ENCODE measurements around the gene CLDN20.

Gene CLDN20

DNA sequence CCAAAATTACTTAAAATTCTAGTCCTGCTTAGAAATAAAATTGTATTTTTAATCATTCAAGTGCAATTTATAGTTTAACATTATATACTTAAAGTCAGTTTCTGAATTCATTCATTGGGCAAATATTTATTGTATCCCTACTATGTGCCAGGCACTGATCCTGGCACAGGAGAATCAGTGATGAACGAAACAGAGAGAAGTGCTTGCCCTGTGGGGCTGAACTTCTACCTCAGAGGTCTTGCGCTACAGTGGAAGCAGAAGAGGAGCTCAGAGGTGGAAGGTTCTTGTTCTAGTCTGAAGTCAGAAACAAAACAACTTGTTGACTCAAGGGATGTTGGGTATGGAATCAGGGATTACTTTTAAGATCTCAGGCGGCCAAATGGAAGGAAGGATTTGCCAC, 6.0 kb downstream of the CLDN20 start:
- H3K4me3 ChIP-seq (ENCODE audit: low read depth, low read length): no peak overlapping the region
- TF ChIP-seq, protein P1, sequence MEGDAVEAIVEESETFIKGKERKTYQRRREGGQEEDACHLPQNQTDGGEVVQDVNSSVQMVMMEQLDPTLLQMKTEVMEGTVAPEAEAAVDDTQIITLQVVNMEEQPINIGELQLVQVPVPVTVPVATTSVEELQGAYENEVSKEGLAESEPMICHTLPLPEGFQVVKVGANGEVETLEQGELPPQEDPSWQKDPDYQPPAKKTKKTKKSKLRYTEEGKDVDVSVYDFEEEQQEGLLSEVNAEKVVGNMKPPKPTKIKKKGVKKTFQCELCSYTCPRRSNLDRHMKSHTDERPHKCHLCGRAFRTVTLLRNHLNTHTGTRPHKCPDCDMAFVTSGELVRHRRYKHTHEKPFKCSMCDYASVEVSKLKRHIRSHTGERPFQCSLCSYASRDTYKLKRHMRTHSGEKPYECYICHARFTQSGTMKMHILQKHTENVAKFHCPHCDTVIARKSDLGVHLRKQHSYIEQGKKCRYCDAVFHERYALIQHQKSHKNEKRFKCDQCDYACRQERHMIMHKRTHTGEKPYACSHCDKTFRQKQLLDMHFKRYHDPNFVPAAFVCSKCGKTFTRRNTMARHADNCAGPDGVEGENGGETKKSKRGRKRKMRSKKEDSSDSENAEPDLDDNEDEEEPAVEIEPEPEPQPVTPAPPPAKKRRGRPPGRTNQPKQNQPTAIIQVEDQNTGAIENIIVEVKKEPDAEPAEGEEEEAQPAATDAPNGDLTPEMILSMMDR (IDR thresholded peaks at IDR 0.05; ENCODE audit: low read depth, low read length): no peak

DNA sequence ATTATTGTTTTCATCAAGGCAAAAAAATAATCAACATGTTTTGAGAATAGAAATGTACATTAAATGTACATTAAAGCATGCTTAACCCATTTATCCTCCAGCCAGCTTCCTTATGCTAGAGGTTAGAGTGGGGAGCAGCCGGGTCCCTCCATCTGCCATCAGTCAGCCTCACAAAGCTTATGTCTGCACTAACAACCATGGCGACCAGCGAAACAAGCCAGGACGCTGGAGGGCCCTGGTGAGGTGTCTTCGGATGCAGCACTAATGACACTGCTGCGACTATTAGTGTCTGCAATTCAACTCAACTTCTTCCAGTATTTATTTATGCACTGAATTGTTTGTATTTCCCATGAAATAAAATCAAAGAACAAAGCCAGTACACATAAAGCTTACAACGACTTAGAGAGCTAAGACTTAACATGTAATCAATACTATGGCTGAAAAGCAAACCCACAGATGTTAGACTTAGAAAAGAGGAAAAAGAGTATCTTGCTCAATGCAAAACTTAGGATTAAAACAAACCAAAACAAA, 6.8 kb downstream of the CLDN20 start:
- no peak overlapping the region for H3K4me3 ChIP-seq (ENCODE audit: low read depth, low read length)
- TF ChIP-seq, protein P1 (IDR thresholded peaks at IDR 0.05; ENCODE audit: low read depth, low read length): no peak

DNA sequence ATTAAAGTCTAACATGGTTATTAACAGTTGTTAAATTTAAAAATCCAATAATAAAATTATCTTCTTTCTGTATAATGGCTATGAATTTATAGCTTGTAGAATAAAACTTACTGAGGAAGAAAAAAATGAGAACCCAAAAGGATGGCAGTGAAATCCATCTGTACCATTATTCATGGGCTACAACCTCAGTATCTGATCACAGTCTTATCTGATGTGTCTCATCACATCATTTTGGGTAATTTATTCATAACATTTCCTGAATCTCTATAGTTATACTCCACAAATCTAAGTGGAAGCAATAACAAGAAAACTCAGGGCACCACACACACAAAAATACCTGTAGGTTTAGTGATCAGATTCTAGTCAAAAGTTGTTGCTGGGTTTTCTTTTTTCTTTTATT, 7.3 kb downstream of the CLDN20 start:
- H3K4me3 ChIP-seq (ENCODE audit: low read depth, low read length): no peak overlapping the region
- TF ChIP-seq, protein P1 (IDR thresholded peaks at IDR 0.05; ENCODE audit: low read depth, low read length): no peak

- TF ChIP-seq, protein P1 (IDR thresholded peaks at IDR 0.05; ENCODE audit: low read depth, low read length): no peak
- H3K4me3 ChIP-seq (ENCODE audit: low read depth, low read length): no peak overlapping the region
These were observed 8.8 kb downstream of the CLDN20 start for GRCh38 chr6:155272353-155273232.

- TF ChIP-seq, protein P1 (IDR thresholded peaks at IDR 0.05; ENCODE audit: low read depth, low read length): no peak
These were observed 9.6 kb downstream of the CLDN20 start for GRCh38 chr6:155273431-155273830.

DNA sequence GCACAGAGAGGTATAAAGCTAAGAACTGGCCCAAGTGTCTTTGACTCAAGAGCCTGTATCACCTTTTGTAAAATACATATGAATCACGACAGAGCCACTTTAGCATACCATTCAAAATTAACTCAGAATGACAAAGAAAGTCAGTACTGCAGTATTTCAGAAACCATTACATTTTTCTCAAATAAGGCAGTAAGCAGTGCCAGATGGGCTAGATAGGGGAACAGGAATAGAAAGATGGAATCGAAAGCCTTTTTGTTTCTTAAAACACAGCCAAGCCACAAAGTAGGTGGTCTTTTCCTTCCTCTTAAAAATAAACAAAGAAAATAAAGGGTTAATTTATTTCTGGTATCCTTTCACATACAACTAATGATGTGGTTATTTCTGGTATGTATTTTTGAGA, 10.3 kb downstream of the CLDN20 start:
- no peak overlapping the region for H3K4me3 ChIP-seq (ENCODE audit: low read depth, low read length)
- TF ChIP-seq, protein P1 (IDR thresholded peaks at IDR 0.05; ENCODE audit: low read depth, low read length): no peak

More at GRCh38 chr6:155273431-155273830, 9.6 kb downstream of the CLDN20 start:
- no peak overlapping the region for H3K4me3 ChIP-seq (ENCODE audit: low read depth, low read length)

DNA sequence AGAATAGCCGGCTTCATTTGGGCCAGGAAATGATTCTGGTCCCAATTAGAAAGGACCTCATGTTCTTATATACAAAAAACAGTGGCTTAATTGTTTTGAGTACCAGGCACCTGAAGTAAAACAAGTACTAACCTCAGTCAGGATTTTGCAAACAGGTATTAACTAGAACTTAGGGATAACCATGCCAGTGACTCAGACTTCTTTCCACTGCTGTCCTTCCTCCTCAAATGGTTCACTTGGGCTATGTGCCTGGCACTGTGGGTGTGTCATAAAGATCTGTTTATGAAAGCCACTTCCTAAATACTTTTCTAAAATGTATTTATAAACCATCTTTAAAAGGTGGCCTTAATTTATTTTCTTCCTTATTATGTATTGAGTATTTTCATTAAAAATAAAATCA, 10.7 kb downstream of the CLDN20 start:
- TF ChIP-seq, protein P1 (IDR thresholded peaks at IDR 0.05; ENCODE audit: low read depth, low read length): no peak
- no peak overlapping the region for H3K4me3 ChIP-seq (ENCODE audit: low read depth, low read length)

Data from WI38 (cell line).